Osteocyte (in vitro differentiated cells): ENCODE measurements around the gene AEBP2. TPM values are rescaled to one million over a fixed set of nuclear protein-coding genes. Genes with fewer than 3 reads are reported as not detected.

Experiments
- DNase-seq: peaks from one replicate; pipeline ENCODE4 v3.0.0; 2021; ENCODE audit warnings: mixed read lengths; ENCODE audit not compliant: unreplicated experiment; ENCODE audit errors: extremely low spot score
- H3K27ac Mint-ChIP-seq: one replicate; pipeline ENCODE4 v1.8.0; 2021; ENCODE audit warnings: mild to moderate bottlenecking, mixed read lengths; ENCODE audit not compliant: unreplicated experiment
- H3K27me3 Mint-ChIP-seq: one replicate; pipeline ENCODE4 v1.8.0; 2021; ENCODE audit warnings: mixed read lengths; ENCODE audit not compliant: unreplicated experiment
- H3K36me3 Mint-ChIP-seq: one replicate; pipeline ENCODE4 v1.8.0; 2021; ENCODE audit warnings: mixed read lengths; ENCODE audit not compliant: unreplicated experiment
- H3K4me1 Mint-ChIP-seq: one replicate; pipeline ENCODE4 v1.8.0; 2021; ENCODE audit warnings: mixed read lengths; ENCODE audit not compliant: unreplicated experiment
- H3K4me3 Mint-ChIP-seq: one replicate; pipeline ENCODE4 v1.8.0; 2021; ENCODE audit warnings: mild to moderate bottlenecking, moderate library complexity, mixed read lengths; ENCODE audit not compliant: unreplicated experiment
- H3K9me3 Mint-ChIP-seq: one replicate; pipeline ENCODE4 v1.8.0; 2021; ENCODE audit warnings: mixed read lengths; ENCODE audit not compliant: unreplicated experiment
- CTCF ChIP-seq: fragments of 200-600 bp; sonication (generic); IDR thresholded peaks from 2 replicates; pipeline ENCODE4 v1.5.0; 2021; ENCODE audit warnings: antibody characterized with exemption, mild to moderate bottlenecking, moderate library complexity
- total RNA-seq: library from RNA; stranded (reverse); gene quantifications from 2 replicates; pipeline ENCODE4 v1.2.1, GENCODE V29; 2021

The AEBP2 gene
- total RNA-seq, 1 donor from 2014 or later = 33.5 TPM

GRCh38 chr12:19435831-19436497 lies 3.3 kb upstream of the AEBP2 start:
- no peak for DNase-seq
- peaks cover 14% of the 10 kb centered on the region for H3K4me1 Mint-ChIP-seq
- H3K27me3 Mint-ChIP-seq = no peaks in the 10 kb centered on the region
- TF ChIP-seq CTCF = no peak
- H3K4me3 Mint-ChIP-seq = no peak overlapping the region
- H3K27ac Mint-ChIP-seq = no peak overlapping the region
- no peaks in the 10 kb centered on the region for H3K9me3 Mint-ChIP-seq
- H3K36me3 Mint-ChIP-seq = peaks cover 2% of the 10 kb centered on the region

DNA sequence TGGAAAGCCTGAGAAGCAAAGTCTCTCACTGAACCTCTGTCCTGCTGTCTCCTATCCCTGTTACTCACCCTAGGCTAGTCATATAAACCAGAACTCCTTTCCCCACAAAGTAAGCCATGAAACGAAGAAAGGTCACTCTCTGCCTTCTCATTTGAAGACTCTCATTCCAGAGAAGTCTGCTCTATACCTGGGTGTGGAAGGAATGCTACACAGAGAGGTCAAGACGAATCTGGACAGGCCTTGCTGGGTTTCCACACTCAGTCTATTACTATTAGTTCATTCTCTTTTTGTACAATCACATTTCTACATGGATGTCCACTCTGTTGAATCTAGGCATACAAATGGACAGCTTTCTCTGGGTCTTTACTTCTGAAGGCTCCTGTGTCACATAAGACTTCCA lies 2.4 kb upstream of the AEBP2 start:
- Mint-ChIP-seq H3K27me3 (no peaks in the 10 kb centered on the region), H3K27ac (no peak overlapping the region), H3K4me1 (peaks cover 11% of the 10 kb centered on the region), H3K9me3 (no peaks in the 10 kb centered on the region), H3K4me3 (no peak overlapping the region), H3K36me3 (peaks cover 2% of the 10 kb centered on the region)
- no peak for TF ChIP-seq CTCF
- DNase-seq = no peak

DNA sequence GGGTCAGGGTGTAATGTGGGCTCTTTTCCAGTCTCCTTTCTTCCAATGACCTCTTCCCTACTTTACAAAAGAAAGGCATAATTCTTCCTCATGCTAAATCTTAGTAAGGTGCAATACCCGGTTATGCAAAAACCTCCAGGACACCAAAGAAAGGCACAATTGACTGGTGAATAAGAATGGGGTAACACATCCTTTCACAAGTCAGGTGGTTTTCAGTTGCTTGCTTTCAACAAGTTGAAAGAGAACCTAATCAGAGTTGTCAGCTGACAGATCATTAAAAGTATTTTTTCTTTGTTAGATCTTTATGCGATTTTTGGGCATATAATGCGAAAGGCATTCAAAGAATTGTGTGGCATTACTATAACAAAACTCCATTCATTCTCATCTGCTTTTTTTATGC lies 1.3 kb upstream of the AEBP2 start:
- Mint-ChIP-seq H3K4me1 (peaks cover 18% of the 10 kb centered on the region), H3K36me3 (peaks cover 2% of the 10 kb centered on the region), H3K4me3 (no peak overlapping the region), H3K27ac (no peak overlapping the region), H3K9me3 (no peaks in the 10 kb centered on the region), H3K27me3 (no peaks in the 10 kb centered on the region)
- TF ChIP-seq CTCF = no peak
- no peak for DNase-seq

GRCh38 chr12:19440019-19440858 lies 947 bp downstream of the AEBP2 start:
- Mint-ChIP-seq H3K9me3 (no peaks in the 10 kb centered on the region), H3K27ac (peak overlapping the region; percentile 96), H3K36me3 (peaks cover 2% of the 10 kb centered on the region), H3K4me3 (peak overlapping the region; percentile 99), H3K4me1 (peaks cover 28% of the 10 kb centered on the region), H3K27me3 (no peaks in the 10 kb centered on the region)
- TF ChIP-seq CTCF = no peak
- no peak for DNase-seq

GRCh38 chr12:19440916-19441315 lies 1.6 kb downstream of the AEBP2 start:
- Mint-ChIP-seq H3K9me3 (no peaks in the 10 kb centered on the region), H3K27me3 (no peaks in the 10 kb centered on the region), H3K4me3 (peak overlapping the region; percentile 99), H3K36me3 (peaks cover 2% of the 10 kb centered on the region), H3K27ac (peak overlapping the region; percentile 96), H3K4me1 (peaks cover 30% of the 10 kb centered on the region)
- no peak for TF ChIP-seq CTCF
- DNase-seq = no peak
